GM21360 (cell line): ENCODE results near the gene KIF13A.
"Not testable (repeated sequence)": the region's sequence is repeated elsewhere in the genome, so short reads cannot be mapped to it uniquely, and the experiment has no call there.

Source experiments
- ATAC-seq: cut with Tn5 transposase; IDR thresholded peaks from one replicate; pipeline ENCODE4 v1.9.1; 2021; ENCODE audit warnings: mild to moderate bottlenecking, moderate library complexity; ENCODE audit not compliant: unreplicated experiment

Gene KIF13A

DNA sequence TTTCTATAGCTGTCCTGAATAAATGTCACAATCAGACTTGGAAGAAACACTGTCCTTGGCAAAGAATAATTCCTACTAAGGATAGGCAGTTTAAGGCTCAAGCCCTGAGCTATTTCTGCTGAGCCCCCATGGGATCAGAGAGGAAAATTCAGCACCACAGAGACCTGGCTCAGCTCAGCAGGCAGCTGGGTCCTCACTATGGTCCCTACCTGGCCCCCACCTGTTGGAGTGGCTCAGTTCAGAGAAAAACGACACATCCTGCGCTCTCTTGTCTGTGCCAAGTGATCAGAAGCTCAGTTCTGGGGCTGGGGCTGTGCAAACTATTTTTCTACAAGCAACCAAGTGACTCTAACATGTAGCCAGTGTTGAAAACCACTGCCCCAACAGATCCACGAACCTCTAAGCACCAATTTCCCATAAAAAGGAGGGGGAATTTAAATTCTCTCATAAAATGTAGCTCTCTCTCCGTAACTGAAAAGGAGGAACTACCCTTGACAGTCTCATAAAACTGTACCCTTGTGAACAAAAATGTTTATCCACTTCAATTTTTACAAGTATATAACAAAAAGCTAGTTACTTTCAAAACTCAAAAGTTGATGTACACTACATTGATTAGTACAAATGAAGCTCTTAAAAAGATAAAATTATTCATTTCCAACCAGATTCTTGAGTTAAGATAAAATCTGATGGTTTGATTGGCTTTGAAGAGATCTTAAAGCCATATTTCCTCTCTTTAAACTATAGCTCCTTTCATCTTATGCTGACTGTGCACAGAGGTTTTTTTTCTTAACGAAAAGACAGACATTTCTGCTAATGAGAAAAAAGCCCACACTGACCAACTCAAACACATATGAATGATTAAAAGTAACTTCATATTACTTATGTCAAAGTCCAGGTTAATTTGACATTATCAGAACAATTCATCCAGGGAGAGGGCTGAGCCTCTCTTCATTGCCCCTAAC lies 52.0 kb downstream of the KIF13A start:
- no peak for ATAC-seq

DNA sequence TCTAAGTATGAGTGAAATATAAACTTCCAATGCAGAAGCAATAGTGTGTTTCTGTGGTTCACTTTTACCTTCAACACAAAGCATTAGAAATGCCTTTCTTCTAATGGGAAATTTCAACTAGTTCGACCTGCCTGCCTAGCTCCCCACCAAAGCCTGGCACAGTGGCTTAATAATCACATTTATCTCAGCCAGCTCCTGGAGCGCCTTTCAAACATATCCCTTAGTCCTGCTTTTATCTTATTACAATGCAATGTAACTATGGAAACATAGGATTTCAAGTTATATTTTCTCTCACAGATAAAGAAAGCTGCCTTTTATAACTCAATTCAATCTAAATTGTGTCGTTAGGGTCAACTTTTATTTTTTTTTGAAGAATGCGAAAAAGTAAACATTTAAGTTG lies 53.7 kb downstream of the KIF13A start:
- no peak for ATAC-seq

DNA sequence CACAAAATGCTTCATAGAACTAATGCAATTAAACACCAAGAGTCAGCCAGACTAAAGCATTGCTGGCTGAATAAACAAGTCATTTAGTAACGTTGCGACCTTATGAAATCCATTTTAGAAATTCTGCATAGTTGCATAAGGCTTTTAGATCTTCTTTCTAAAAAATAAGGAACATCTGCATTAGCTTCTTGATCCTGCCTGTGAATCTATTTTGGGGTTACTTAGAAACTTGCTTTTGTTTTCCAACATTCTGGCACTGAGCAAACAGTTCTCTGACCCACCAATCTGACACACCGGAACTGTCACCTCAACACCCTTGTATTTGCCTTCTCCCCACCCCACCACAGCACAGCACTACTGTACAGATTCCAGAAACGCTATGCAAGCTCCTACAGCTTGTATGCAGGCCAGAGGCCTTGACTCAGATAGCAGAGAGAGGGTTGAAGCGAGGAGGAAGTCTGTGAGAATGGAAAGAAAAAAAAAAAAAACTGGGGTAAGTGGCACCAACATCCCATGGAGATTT lies 55.0 kb downstream of the KIF13A start:
- no peak for ATAC-seq

DNA sequence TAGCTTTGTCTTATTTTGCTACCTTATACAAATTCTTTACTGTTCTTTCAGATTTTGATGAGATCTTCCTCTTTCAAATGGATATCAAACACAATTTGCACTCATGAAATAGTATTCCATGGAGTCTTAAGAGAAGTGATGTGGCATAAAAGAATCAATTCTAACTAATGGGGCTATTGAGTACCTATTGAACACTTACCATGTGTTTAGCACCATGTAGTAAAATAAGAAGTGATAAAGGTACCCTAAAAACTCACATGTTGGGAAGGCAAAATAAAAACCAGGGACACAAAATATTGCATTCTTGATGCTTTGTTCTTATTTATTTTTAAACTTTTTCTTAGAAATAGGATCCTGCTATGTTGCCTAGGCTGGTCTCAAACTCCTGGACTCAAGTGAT lies 56.2 kb downstream of the KIF13A start:
- no peak for ATAC-seq

DNA sequence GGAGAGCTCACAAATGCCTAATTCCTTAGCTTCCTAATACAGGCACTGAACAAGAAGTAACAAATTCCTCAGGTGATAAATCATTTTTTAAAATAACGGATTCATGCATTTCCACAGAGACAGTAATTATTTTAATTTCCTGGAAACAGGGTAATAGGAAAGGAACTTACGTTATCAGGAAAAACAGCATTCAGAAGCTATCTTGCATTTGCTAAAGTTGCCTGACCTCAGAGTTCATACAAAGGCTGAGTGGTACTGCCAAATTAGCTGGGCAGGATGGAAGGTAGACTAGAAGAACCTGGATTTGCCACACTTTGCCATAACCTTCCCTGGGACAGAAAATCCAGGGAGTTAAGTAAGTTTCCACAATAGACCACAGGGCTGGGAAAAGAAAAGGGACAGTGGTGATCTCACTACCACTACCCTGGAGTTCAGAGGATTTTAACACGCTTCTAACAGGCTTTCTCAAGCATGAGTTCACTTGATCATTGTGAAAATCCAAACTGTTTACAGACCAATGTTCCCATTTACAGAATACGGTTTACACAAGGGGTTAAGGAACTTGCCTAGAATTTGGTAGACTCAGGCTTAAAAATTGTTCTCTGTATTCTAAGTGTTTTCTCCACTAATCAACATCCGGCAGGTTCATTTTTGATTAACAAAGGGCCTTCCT lies 57.0 kb downstream of the KIF13A start:
- no peak for ATAC-seq

DNA sequence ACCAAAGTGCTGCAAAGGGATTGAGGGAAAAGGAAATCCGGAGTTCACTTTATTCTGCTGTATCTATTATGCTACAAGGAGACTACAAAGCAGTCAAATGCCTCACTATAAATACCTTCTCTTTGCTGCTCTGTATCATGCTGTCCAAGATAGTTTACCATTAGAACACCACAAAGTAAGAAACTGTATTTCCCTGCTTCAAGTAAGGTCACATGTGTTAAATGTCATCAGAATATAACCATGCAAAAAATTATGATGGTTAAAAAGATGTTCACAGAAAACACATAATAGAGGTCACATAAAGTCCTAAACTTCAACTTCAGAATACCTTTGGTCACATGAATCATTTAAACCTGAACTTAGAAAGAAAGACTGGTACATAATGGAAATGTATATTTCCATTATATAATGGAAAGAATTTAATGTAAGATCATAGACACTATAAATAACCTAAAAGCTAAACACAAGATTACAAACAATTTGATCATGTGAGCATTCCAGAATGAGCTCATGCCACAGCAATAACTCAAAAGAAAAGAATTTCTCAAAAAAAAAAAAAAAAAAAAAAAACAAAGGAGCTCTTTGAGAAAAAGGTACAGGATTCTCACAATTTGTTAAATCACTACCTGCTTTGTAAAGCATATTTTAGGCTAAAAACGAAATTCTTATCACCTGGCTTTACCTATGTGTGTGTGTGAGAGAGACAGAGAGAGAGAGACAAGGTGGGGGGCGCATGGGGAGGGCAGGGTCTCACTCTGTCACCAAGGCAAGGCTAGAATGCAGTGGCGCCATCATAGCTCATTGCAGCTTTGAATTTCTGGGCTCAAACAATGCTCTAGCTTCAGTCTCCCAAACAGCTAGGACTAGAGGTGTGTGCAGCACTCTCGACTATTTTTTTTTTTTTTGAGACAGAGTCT lies 58.7 kb downstream of the KIF13A start:
- ATAC-seq: no peak

DNA sequence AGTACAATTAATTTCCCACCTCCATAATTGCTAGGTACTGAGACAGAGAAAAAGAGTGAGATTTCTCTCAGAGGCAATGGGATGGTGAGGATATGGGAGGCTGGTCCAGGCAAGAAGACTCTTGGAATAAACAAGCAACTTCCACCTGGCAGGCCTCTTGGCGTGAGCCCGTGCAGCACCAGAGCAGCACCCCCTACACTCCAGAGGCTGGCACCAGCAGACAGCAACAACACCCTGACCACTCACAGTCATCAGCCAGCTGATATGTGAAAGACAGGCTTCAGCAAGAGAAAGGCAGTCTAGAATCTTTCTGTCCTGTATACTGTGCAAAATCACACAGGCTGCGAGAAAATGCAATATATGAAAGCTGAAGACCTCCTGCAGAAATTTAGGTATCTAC lies 59.7 kb downstream of the KIF13A start:
- ATAC-seq: no peak

DNA sequence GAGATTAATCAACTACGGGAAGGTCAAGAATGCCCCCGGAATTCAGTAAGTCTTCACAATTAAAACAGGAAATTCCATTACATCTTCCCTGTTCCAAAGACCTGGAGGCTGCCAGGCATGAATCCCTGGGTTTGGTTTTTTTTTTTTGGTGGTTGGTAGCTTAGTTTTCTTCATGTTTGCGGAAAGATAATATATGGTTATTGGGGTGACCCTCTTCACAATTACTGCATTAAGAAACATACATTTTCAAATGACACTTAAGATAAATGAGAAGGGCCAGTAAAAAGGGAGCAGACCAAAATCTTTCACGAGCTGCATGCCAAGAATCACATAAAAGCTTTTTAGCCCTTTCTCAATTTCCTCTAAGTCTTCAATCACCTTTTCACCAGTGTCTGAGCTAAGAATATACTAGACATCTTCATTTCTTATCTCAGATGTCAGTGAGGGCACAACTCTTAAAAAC lies 64.0 kb downstream of the KIF13A start:
- no peak for ATAC-seq

DNA sequence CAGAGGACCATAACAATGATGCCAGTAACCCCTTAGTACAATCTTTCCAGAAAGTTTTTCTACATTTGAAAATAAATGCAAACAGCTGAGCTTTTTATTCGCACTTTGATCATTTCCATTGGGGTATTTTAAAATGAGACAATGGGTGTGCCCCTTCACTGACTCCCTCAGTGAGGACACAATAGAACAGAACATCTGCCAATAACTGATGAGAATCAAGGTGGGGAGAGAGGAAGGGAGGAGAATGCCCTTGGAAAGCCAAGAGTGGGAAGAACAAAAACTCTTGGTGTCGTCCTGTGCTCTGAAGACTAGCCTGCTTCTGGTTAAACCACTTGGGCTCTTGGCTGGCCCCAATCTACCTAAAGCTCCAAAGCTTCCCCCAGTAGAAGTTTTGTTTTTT lies 66.0 kb downstream of the KIF13A start:
- ATAC-seq: no peak

DNA sequence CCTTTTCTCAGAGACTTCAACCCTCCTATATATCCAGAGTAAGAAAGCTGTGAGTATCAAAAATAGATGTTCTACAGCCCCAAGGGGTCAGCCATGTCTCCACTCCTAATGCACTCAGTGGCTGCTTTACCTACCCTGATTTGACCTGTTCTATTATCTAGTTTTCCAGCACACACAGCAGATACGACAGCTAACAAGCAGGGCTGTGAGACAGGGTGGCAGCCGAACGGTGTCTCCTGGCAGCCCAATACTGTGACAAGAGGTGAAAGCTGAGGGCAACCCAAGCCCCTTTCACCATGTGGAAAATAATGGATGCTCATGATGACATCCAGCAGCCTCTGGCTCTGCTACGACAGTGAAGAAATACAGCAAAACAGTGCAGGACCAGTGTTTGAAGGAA lies 67.9 kb downstream of the KIF13A start:
- no peak for ATAC-seq

DNA sequence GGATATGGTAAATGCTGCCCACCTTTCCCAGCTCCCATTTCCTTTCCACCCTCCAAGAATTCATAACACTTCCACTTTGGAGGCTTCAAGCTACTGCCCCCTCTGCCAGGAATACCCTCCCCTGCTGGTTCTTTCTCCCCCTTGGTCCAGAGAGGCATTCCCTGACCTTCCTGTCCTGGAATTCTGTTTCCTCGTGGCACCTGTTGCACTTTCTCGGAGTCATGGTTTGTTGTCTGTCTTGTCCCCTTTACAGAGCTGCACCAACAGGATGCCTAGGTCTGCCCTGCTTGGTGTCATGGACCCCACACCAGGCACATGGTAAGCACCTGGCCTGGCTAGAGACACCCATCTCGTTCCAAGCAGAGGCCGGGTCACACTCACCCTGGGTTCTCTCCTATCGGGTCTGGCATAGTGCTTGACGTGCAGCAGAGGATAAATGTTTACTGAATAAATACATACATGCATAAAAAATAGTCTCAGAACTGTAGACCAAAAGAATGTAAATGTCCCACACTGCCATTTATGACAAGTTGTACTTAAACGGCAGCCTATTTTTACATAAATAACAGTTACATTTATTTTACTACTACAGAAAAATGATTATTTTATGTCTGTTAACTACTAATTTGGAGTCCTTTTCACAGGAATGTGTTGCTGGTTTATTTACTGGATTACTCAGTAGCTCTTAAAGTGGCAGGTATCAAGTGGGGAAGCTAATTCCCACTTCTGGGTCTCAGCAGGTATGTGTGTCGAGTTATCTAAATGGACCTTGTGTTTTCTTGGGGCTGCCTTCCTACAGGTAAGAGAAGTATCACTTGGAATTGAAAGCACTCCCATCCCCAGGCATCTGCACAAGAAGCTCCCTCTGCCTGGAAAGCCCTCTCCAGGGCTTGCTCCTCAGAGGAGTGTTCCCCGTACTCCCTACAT lies 69.3 kb downstream of the KIF13A start:
- no peak for ATAC-seq

DNA sequence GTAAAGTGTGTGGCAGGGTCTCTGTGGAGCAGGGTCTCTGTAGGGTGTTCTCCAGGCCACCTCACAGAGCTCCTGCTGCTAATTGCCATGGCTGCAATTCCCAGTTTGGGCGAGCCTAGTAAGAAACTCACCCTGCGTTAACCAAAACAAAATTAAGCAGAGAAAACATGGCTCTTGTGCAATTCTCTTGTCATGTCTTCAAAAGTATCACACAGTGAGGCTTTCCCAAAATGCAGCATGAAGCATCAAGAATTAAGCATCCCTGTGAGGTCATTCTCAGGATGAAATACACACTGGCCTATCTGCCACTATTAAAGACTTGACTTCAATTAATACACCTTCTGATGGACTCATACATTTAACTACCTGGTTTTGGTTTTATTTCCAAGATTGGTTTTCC lies 72.8 kb downstream of the KIF13A start:
- no peak for ATAC-seq

DNA sequence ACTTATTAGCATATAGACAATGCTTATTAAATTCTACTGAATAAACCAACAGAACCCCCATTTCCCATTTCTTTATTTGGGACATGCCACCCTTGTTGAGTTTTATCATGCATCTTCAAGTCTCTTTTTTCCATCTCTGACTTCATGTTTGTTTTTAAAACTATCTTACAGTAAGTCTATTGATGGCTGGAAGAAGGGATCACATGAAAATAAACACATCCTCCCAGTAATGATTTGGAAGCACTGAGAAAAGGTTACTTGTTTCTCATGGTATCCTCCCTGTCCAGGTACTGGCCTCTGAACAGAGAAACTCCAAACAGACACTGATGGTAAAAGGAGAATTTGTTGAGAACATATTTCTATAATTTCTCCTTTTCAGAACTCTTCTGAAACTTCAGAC lies 74.9 kb downstream of the KIF13A start:
- no peak for ATAC-seq

DNA sequence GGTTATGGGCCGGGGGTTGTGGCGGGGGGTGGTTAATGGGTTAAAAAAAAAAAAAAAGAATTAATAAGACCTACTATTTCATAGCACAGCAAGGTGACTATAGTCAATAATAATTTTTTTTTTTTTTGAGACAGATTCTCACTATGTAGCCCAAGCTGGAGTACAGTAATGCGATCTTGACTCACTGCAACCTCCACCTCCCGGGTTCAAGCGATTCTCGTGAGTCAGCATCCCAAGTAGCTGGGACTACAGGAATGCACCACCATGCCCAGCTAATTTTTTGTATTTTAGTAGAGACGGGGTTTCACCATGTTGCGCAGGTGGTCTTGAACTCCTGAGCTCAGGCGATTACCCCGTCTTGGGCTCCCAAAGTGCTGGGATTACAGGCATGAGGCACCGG lies 75.8 kb downstream of the KIF13A start:
- ATAC-seq: not testable (repeated sequence)

DNA sequence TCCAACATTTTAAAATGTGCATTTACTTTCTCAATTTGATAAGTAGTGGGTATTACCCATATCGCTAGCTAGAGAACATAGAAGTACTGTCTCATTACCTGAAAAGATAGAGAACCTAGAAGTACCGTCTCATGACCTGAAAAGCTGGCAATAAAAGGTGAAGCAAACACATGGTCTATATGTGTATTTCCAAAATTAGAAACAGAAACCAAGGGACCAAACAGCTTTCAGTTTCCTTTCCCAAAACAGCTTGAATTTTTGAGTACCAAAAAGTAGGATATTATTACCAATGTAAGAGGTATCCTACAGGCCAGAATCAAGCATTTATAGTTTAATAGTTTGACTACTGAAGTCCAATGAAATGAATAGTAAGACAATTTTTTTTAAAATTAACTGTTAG lies 77.2 kb downstream of the KIF13A start:
- ATAC-seq: no peak

DNA sequence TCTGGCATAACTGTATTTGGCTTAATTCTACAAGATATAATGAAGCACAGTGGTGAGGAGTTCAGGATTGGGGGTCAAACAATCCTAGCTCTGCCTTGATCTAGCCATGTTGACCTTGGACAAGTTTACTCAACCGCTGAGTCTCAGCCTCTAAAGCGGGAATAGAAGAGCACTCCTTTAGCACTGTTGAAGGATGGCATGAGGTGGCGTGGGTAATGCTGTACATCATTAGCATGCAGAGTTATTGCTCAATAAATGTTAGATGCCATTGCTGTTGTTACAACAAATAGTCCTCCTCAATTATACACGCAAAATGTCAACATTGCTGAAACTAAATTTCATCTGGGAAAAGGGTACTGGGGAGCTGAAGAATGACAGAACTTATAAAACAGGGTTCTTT lies 78.6 kb downstream of the KIF13A start:
- ATAC-seq: no peak

DNA sequence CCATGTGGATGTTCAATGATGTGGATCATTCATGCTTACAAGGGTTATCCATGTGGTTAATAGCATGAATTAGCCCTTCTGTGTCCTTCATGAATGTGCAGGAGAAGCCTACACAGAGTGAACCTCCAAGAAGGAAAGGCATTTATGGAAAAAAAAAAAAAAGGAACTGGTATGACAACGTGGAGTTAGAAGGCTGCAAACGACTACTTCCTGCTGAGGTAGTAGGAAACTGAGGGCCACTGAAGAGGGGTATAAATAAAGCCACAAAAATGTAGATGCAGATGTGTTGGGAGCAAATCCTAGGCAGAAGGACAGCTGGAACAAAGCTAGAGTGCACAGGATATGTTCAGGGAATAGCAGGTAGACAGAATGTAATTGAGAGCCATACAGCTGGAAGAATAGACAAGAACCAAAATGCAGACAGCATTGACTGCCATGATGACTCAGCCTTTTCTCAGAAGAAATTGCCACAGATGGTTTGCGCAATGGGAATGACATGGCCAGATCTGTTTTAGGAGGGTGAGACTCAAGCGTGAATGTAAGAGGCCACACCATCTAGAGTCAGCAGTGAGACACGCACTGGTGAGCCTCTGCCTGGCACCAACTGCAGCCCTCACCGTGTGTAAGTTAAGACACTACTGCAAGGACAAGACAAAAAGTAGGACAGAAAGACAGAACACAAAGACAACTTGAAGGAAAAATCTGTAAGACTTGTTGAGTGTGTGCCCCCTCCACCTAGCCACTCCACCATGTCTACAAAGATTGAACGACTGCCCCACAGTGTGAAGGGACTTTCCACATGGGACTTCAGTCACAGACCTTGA lies 79.8 kb downstream of the KIF13A start:
- peak; percentile 73 for ATAC-seq

DNA sequence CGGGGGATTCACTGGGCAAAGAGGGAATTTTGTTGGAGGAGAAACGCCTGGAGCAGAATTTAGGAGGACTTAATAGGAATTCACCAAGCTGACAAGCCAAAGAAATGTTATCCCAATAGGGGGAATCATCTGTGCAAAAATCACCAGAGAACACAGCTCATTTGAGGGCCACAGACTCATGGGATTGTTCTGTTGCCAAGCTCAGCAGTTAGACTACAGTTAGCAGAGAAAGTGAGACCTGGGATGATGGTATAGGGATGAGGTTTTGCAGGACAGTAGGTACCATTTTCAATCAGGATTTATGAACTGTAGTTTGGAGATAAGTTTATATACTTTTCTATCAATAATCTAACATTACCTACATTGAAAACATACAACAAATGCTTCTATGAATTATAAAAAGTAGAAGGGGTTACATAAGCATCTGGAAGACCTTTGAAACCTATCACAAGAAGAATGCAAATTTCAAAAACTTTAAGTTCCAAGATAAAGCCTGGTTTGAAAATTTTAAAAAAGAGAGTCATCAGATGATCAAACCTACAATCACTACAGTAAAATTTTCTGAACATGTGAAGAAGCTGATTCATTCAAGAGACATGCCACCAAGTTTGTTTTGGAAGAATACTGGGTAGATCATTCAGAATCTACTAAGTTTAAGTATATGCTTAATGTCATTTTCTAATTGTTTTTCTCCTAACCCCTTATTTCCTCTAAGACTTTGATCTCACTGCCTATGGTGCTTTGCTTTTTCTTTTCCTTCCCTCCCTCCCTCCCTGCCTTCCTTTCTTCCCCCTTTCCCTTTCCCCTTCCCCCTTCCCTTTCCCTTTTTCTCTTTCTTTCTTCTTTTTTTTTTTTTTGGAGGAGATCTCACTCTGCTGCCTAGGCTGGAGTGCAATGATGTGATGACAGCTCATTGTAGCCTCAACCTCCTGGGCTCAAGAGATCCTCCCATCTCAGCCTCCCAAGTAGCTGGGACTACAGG lies 81.5 kb downstream of the KIF13A start:
- ATAC-seq: no peak
